HG03354 (cell line): Measurements from ENCODE around the gene SMR3B.

Experiments used
- ATAC-seq: cut with Tn5 transposase; IDR thresholded peaks from one replicate; pipeline ENCODE4 v1.9.1; 2021; ENCODE audit warnings: mild to moderate bottlenecking; ENCODE audit not compliant: unreplicated experiment, poor library complexity, severe bottlenecking

Gene SMR3B

DNA sequence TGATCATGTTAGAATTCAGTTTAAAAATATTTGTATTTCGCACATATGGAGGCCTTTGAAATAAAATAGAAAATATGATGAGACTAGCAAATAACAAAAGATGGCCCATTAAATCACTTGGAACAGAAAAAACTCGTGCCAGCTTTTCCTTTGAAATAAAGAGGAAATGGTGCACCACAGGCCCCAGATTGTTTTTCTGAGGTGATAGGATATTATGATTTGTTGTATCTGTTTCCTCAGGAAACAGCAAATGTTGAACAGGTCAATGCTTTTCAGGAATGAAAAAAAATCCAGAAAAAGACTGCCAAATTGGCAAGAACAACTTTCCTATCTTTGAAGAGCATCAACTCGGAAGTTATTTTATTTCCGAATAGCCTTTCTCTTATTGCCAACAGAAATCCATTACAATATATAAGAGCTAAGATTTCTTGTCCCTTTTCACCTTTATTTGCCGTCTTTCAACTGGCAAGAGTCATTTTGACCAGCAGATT is at the start of gene SMR3B:
SMR3B (plus strand) TSS at position 441 of the 491 bp plus-strand sequence. CDS start 1,380 bp downstream, outside the sequence.
- no peak for ATAC-seq

DNA sequence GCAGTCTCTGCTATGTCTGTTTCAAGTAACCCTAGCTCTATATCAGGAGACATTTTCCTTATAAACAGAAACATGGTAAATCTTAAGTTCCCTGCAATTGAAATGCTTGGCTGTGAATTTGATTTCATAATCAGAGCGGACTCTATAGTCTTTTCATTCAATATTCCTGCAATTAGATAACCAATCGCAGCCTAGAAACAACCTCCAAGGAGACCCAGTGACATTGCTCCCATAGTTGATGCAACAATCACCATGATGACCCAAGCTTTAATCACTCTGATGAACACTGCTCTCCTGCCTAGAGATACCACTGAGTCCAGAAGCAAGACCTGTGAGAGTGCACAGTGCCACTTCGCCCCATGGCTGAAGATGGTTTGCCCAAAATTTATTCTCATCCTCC is 48.2 kb upstream of the SMR3B start, which contains the start of gene CABS1:
CABS1 (plus strand) TSS at position 301 of the 400 bp plus-strand sequence; CDS start at position 360, 59 bp downstream.
- no peak for ATAC-seq

DNA sequence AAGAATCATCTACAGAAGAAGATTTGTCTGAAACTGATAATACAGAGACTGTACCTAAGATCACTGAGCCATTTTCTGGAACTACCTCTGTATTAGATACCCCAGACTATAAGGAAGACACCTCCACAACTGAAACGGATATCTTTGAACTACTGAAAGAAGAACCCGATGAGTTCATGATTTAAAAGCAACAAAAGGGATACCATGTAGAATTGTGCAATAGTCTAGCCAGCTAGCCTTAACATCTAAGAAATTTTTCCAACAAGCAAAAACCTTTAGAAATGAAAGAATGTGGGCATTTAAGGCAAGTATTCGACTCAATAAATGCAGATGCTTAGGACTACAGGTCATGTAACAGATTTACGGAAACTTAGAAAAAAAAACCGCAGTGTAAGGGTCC is 46.9 kb upstream of the SMR3B start:
- ATAC-seq, result no peak

DNA sequence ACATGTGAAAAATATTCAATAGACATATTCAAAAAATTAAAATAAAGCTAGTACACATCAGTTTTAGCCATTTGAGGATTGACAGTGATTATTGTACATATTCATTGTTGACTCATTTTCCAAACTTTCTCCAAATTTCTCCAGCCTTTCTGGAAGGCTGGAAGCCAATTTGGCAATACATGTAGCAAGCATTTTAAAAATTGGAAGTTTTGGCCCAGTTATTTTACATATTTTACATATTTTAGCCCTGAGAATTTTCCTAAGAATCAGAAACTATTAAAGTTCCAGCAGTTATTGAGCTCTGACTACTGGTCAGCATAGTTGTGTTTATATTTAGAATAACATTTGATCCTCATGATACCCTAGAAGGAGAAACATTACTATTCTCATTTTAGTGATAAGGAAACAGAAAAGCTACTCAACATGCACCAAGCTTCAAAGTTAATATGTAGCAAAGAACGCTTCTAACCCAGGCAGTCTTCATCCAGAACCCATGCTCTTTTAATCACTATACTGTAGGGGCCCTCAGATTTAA is 45.0 kb upstream of the SMR3B start:
- no peak for ATAC-seq

DNA sequence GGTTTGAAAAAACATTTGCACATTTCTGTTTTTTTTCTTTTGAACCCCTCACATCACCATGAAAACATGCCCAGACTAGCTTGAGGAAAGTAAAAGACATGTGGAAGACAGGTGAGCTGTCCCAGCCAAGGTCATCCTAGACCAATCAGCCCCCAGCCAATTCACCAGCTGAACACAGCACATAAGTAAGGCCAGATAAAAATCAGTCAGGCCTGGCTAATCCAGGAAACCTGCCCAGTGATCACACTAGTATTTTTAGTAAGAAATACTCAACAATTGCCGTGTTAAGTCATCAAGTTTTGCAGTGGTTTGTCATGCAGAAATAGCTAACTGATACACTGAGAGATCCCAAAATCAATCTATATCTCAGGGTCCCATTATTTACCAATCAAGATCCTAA is 26.7 kb upstream of the SMR3B start:
- no peak for ATAC-seq

DNA sequence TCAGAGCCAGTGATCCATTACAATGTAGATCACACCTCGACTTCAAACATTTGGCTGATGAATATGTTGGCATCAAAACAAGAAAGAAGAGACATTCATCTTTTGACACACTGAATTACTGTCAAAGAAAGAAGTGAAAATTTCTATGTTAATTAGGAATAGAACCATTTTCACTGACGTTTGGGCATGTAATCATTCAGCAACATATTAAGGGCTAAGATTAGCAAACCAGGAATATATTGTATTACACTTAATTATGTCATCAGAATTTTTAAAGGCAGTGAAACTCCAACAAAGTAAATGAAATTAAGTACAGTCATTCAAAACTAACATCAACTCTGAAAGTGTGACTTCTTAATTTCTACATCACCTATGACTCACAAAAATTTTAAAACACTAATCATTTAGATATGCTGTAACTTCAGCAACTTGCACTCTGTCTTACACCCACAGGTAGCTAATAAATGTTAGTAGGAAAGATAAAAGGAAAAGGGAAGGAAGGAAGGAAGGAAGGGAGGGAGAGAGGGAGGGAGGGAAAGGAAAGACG is 23.7 kb upstream of the SMR3B start:
- ATAC-seq, result no peak

DNA sequence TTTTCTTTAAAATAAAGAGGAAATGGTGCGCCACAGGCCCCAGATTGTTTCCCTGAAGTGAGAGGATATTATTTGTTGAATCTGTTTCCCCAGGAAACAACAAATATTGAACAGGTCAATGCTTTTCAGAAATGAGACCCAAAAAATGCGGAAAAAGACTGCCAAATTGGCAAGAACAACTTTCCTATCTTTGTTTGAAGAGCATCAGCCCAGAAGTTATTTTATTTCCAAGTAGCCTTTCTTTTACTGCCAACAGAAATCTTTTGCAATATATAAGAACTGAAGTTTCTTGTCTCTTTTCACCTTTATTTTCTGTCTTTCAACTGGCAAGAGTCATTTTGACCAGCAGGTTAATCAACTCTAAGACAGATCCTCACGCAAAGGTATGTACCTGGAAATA is 22.5 kb upstream of the SMR3B start, which contains the start of gene SMR3A:
SMR3A (plus strand) TSS at position 301 of the 400 bp plus-strand sequence. CDS start 1,356 bp downstream, outside the sequence.
- ATAC-seq, result no peak

DNA sequence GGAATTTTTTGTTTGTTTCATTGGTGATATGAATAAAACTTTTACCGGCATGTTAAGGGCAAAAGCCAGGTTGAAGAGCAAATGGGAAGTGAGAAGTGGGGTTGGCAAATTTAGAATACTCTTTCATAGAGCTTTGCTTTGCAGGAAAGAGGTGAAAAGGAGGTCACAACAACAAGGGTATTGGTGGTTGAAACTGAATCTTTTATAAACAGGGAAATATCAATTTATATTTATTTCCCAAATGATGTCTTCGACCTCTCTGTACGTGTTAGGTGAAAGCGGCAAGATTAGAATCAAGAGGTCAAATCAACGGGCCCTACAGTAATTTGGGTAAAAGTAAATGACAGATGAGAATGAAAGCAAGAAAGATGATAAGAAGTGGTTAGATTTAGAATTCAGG is 18.9 kb upstream of the SMR3B start:
- no peak for ATAC-seq

DNA sequence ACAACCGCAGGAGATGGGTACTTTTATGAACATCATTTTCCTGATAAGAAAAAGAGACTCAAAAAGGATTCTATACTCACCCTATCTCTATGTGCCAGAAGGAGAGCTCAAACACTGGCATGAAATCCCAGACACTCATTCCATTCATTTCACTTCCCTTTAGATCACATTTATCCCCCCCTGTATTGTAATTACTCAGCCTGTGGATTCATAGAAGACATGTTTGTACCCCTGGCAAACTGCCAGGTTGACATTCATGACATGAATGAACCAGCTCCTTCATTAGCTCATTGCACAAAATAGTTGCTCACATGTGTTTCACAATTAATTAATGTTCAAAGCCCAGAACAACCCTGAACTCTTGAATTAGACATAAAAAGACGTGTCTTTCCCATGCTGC is 17.5 kb upstream of the SMR3B start:
- no peak for ATAC-seq

DNA sequence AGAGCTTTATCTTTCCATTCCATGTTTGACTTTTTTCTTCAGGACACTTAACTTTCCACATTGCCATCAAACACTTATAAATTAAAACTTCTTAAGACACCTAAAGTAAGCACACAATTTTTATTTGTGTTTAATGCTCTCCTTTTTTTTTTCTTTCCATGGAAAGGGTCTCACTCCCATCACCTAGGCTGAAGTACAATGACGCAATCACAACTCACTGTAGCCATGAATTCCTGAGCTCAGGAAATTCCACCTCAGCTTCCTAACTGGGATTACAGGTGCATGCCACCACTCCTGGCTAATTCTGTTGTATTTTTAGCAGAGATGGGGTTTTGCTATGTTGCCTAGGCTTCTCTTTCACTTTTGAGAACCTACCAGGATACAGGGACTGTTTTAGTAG is 15.1 kb upstream of the SMR3B start:
- no peak for ATAC-seq

DNA sequence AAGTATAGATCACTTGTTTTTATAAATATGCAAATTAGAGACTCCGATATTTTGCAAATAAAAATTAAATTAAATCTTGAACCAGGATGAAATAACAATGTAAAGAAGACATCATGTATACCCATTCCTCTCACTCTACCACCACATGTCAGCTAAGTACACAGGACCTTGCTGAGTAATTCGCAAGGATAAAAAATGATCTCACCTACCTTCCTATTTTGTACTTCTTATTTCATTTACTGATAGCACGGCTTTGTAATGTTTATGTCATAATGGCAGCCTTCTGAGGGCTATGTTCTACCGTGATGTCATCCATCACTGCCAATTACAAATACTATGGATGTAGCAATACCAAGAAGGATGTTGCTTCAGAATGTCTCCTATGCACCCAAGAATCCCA is 10.9 kb upstream of the SMR3B start:
- ATAC-seq, result no peak

DNA sequence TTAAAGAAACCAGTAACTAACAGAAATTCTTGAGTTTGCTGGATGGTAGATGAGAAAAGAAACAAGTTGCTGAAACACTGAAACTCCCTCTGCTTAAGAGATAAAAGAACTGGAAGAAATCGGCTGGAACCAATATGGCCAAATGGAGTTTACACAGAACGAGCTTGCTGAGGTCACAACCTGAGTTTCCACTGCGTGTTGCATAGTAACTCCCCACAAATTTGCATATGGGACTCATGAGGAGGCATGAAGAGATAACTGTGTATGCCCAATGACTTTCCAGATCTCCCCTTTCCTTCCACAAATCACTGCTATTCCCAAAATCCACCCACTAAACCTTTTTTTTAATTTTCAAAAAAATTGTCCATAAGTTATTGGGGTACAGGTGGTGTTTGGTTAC is 10.2 kb upstream of the SMR3B start:
- no peak for ATAC-seq

DNA sequence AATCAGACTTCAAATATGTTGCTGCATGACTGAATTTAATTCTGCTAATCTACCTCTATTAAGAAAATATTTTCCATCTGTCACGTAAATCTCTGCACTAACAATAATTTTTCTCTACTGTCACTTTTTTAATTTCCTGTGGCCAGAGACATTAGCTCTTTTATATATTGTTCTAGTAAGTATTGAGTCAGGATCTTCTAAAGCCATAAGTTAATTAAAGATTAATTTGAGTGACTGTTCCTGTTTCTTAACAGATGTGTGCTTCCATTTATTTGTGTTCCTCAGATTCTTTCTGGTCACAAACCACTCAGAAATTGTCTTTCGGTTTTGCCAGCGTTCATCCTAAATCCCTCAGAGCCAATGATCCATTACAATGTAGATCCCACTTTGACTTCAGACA is 2.4 kb upstream of the SMR3B start:
- no peak for ATAC-seq

DNA sequence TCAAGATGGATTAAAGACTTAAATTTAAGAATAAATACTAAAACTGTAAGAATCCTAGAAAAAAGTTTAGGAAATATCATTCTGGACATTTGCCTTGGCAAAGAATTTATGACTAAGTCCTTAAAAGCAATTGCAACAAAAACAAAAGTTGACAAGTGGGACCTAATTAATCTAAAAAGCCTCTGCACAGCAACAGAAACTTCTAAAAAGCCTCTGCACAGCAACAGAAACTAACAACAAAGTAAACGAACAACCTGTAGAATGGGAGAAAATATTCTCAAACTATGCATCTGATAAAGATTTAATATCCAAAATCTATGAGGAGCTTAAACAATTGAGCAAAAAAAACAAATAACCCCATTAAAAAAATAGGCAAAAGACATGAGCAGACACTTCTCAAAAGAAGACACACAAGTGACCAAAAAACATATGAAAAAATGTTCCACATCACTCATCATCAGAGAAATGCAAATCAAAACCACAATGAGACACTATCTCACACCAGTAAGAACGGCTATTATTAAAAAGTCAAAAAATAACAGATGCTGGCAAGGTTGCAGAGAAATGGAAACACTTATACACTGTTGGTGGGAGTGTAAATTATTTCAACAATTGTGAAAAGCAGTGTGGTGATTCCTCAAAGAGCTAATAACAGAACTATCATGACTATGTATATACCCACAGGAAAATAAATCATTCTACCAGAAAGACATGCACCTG is 9.3 kb downstream of the SMR3B start:
- ATAC-seq, result peak; percentile 81

DNA sequence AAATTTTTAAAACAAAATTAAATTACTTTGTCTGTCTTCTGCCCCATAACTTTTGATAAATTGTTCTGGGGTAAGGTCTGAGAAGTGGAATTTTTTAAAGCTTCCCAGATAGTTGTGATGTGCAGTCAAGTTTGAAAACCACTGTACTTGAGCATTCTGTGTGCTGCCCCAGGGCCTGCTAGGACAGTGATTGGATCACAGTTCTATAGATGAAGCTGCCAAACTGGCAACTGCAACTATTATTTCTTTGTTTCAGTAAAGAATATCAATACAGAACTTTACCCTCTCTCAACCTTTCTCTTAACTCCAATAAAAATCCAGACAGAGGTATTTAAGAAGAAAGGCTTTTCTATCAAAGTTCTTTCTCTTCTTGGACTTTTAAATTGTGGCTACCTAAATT is 14.6 kb downstream of the SMR3B start, which contains the start of gene OPRPN:
OPRPN (plus strand) TSS at position 361 of the 400 bp plus-strand sequence. CDS start 1,346 bp downstream, outside the sequence.
- ATAC-seq, result no peak

DNA sequence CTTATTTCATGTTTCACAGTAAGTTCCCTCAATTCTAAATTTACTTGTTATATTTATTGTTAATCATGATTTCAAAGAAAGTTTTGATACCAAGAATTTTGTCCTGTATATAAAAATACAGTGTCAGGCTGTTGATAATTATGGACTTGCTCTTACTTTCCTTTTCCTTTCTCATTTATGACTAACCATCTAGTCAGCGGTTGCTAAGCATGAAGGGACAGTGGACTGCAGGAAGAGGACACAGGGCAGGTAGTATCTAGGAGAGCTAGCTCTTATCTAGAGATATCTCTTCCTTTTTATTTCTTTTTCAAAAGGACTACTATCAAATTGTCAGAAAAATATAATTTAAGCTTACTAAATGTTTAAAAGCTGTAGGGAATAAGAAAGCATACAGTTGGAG is 16.4 kb downstream of the SMR3B start:
- peak; percentile 87 for ATAC-seq

DNA sequence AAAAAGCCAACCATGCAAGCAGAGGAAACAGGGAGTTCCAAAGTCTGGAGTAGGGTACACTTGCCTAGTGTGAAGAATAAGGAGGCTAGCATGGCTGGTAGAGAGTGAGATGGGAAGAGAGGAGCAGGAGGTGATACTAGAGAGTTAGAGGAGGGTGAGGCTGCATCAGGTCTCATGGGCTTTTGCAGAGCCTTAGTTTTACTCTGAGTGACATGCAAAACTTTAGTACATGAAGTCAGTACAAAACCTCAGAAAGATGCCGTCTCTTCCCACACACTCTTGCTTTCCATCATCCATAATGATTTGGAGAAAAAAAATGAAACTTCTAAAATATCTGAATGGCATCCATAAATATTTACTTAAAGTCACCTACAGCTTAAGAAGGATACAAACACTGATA is 19.8 kb downstream of the SMR3B start:
- no peak for ATAC-seq

DNA sequence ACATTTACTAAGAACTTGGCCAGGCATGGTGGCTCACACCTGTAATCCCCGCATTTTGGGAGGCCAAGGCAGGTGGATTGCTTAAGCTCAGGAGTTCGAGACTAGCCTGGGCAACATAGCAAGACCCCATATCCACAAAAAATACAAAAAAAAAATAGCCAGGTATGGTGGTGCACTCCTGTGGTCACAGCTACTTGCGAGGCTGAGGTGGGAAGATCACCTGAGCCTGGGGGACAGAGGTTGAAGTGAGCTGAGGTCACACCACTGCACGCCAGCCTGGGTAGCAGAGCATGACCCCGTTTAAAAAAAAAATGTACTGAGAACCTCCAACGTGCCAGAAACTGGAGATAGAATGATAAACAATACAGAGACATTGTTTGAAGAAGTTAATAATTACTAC is 22.8 kb downstream of the SMR3B start:
- peak; percentile 81 for ATAC-seq

DNA sequence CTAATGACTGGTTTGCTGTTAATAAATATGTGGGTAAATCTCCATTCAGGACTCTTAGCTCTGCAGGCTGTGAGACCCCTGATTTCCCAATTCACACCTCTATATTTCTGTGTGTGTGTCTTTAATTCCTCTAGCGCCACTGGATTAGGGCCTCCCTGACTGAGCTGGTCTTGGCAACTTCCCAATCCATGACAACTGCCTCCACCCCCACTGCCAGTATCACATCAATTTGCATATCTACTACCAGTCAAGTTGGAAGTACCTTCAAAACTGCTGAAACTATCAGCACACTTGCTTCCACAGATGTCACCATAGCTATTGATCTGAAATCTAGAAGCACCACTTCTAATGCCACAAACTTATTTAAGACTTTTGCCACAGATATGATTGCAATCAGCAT is 42.4 kb downstream of the SMR3B start:
- ATAC-seq, result no peak

DNA sequence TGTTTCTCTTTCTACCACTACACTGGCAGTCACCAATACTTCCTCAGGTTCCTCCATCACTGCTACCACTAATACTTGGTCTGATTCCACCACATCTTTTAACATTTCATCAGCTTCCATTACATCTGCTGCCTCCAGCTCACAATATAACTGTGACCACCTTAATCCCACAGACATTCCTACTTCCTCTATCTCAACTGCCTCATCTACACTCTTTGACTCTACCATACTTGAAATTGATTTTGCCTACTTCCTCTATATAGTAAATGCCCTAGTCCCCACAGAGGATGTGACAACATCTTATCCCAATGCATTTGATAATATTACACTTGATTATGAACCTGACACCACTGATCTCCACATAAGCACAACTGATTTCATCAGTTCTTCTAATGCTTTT is 43.9 kb downstream of the SMR3B start:
- ATAC-seq, result no peak

DNA sequence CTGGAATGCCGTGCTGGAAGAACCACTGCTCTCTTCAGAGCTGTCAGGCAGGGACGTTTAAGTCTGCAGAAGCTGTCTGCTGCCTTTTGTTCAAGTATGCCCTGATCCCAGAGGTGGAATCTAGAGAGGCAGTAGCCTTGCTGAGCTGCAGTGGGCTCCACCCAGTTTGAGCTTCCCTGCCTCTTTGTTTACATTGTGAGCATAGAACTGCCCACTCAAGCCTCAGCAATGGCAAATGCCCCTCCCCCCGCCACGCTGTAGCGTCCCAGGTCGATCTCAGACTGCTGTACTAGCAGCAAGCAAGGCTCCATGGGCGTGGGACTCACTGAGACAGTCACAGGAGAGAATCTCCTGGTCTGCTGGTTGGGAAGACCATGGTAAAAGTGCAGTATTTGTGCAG is 54.3 kb downstream of the SMR3B start:
- ATAC-seq, result no peak
